PC-3 (cell line): ENCODE results near the gene LINGO3.

ENCODE experiments used
- EZH2 ChIP-seq: fragments of 300-600 bp; sonication (generic); IDR thresholded peaks from one replicate; pipeline ENCODE4 v1.6.1; 2017; ENCODE audit warnings: antibody characterized with exemption, mild to moderate bottlenecking, low read length; ENCODE audit not compliant: unreplicated experiment
- EZH2phosphoT487 ChIP-seq: fragments of 300-600 bp; sonication (generic); IDR thresholded peaks from 2 replicates; pipeline ENCODE4 v1.6.1; 2018; ENCODE audit warnings: mild to moderate bottlenecking, antibody characterized with exemption, low read length, borderline replicate concordance
- TF ChIP-seq, protein P1 (sequence below): fragments of 300-600 bp; sonication (generic); conservative IDR thresholded peaks from 2 replicates; pipeline ENCODE4 v1.5.1; 2017; ENCODE audit warnings: antibody characterized with exemption, low read depth, mild to moderate bottlenecking, low read length

GRCh38 chr19:2335848-2336247, 27.9 kb upstream of the LINGO3 start:
- TF ChIP-seq, protein P1, sequence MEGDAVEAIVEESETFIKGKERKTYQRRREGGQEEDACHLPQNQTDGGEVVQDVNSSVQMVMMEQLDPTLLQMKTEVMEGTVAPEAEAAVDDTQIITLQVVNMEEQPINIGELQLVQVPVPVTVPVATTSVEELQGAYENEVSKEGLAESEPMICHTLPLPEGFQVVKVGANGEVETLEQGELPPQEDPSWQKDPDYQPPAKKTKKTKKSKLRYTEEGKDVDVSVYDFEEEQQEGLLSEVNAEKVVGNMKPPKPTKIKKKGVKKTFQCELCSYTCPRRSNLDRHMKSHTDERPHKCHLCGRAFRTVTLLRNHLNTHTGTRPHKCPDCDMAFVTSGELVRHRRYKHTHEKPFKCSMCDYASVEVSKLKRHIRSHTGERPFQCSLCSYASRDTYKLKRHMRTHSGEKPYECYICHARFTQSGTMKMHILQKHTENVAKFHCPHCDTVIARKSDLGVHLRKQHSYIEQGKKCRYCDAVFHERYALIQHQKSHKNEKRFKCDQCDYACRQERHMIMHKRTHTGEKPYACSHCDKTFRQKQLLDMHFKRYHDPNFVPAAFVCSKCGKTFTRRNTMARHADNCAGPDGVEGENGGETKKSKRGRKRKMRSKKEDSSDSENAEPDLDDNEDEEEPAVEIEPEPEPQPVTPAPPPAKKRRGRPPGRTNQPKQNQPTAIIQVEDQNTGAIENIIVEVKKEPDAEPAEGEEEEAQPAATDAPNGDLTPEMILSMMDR: no peak
- no peak for TF ChIP-seq EZH2phosphoT487
- no peak for TF ChIP-seq EZH2
